Measurements from ENCODE around the gene SLC25A22. TPM values are rescaled to one million over a fixed set of nuclear protein-coding genes. Genes with fewer than 3 reads are reported as not detected.

Gene SLC25A22
- total and polyA plus RNA-seq, 10 of the 15 experiments (the other 5 are each of a cell fraction or from before 2014, with no cell fraction given), result 0.27 to 27.0 (median 8.2) TPM

- TF ChIP-seq BCL3 (IDR thresholded peaks at IDR 0.05; ENCODE audit: borderline replicate concordance, insufficient read depth, low read depth, low read length, poor library complexity, severe bottlenecking) (no peak), PAX5 (IDR thresholded peaks at IDR 0.05; ENCODE audit: borderline replicate concordance, low read depth, low read length) (no peak), NBN (IDR thresholded peaks at IDR 0.05) (0 out of 2 replicates have a peak, but pooled peaks have one; percentile 37), MTA2 (IDR thresholded peaks at IDR 0.05; ENCODE audit: low read depth) (no peak), LARP7 (IDR thresholded peaks at IDR 0.05) (no peak; the same call in none of the 2 replicates), ZBED1 (IDR thresholded peaks at IDR 0.05; ENCODE audit: borderline replicate concordance) (no peak), CHD1 (IDR thresholded peaks at IDR 0.05; ENCODE audit: low read depth, low read length) (no peak), POLR2AphosphoS2 (IDR thresholded peaks at IDR 0.05; ENCODE audit: low read depth, low read length) (no peak), E2F8 (IDR thresholded peaks at IDR 0.05; ENCODE audit: low read depth, partially characterized antibody) (no peak), RFX5 (IDR thresholded peaks at IDR 0.05; ENCODE audit: low read depth, low read length) (no peak), ATF7 (IDR thresholded peaks at IDR 0.05; ENCODE audit: low read depth) (no peak), BRCA1 (IDR thresholded peaks at IDR 0.05; ENCODE audit: low read depth, low read length) (no peak), SREBF2 (IDR thresholded peaks at IDR 0.05; ENCODE audit: low read length) (no peak), KLF5 (IDR thresholded peaks at IDR 0.05; ENCODE audit: partially characterized antibody) (no peak), MAX (IDR thresholded peaks at IDR 0.05; ENCODE audit: low read depth, low read length) (no peak), SPI1 (IDR thresholded peaks at IDR 0.05; ENCODE audit: borderline replicate concordance, insufficient read depth, low read depth, low read length) (no peak), IKZF2 (IDR thresholded peaks at IDR 0.05) (peak; percentile 45 to 49; a peak in 3 of 4 replicates), TAF1 (IDR thresholded peaks at IDR 0.05; ENCODE audit: borderline replicate concordance, low read depth, low read length) (no peak), CUX1 (IDR thresholded peaks at IDR 0.05; ENCODE audit: insufficient replicate concordance, low read depth, low read length) (no peak), FOXM1 (IDR thresholded peaks at IDR 0.05; ENCODE audit: low read depth, low read length) (no peak)
Observed at GRCh38 chr11:827146-827896, 29.2 kb upstream of the SLC25A22 start (continued).
